PC-9 (cell line): ENCODE data around the gene CCDC51.

ENCODE experiments used
- EZH2 ChIP-seq: fragments of 200-600 bp; sonication (generic); IDR thresholded peaks from 2 replicates; pipeline ENCODE4 v1.8.0; 2017; ENCODE audit warnings: antibody characterized with exemption, low read depth
- TF ChIP-seq, protein P1 (sequence below): fragments of 200-600 bp; sonication (generic); conservative IDR thresholded peaks from 2 replicates; pipeline ENCODE4 v1.6.1; 2017; ENCODE audit warnings: mixed run types, antibody characterized with exemption, mild to moderate bottlenecking, moderate library complexity

DNA sequence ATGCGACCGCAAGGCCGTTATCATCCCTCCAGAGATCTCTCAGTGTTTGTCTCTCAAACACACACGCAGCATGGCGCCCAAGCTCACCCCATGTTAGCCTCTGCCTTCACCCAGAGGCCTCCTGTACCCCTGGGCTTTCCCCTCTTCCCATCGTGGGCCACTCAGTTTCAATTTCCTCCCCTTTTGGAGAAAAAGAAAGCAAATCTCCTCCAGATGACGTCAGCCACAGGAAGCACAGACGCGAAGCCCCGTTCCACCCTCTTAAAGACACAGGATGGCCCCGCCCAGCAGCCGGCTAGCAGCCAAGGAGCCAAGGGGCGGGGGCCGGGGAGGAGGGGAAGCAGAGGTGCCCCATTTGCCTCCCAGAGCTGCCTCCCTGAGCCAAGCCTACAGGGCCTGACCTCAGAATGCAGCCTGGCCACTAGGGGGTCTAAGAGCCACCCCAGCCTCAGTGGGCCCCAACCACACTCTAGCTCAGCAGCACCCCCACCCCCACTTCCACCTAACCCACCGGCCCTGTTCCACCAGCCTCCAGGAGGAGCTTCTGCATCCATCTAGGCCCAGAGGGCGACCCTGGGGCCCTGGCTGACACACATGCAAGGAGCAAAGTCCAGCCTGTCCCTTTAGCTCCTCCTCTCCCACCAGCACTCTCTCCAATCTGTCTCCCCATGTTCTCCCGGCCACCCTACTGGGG is 33.2 kb upstream of the CCDC51 start:
- TF ChIP-seq, protein P1, sequence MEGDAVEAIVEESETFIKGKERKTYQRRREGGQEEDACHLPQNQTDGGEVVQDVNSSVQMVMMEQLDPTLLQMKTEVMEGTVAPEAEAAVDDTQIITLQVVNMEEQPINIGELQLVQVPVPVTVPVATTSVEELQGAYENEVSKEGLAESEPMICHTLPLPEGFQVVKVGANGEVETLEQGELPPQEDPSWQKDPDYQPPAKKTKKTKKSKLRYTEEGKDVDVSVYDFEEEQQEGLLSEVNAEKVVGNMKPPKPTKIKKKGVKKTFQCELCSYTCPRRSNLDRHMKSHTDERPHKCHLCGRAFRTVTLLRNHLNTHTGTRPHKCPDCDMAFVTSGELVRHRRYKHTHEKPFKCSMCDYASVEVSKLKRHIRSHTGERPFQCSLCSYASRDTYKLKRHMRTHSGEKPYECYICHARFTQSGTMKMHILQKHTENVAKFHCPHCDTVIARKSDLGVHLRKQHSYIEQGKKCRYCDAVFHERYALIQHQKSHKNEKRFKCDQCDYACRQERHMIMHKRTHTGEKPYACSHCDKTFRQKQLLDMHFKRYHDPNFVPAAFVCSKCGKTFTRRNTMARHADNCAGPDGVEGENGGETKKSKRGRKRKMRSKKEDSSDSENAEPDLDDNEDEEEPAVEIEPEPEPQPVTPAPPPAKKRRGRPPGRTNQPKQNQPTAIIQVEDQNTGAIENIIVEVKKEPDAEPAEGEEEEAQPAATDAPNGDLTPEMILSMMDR, result peak; percentile 40; the same call in 1 of the 2 replicates
- TF ChIP-seq EZH2, result no peak
